Measurements from ENCODE around the gene CDK4. TPM values are rescaled to one million over a fixed set of nuclear protein-coding genes. Genes with fewer than 3 reads are reported as not detected.
"Not testable (repeated sequence)": the region's sequence is repeated elsewhere in the genome, so short reads cannot be mapped to it uniquely, and the experiment has no call there.

Gene CDK4
- total RNA-seq, 2 experiments from 2014 or later, result 84.4 to 104 TPM

GRCh38 chr12:57780284-57780897, 28.3 kb upstream of the CDK4 start:
- H3K4me1 Mint-ChIP-seq, result peaks cover 42% of the 10 kb centered on the region
- H3K27me3 Mint-ChIP-seq, result no peaks in the 10 kb centered on the region
- H3K27ac Mint-ChIP-seq, result peak overlapping the region; percentile 96
- DNase-seq, result no peak
- H3K36me3 Mint-ChIP-seq (ENCODE audit: low read depth), result peaks cover 5% of the 10 kb centered on the region
- peaks cover 3% of the 10 kb centered on the region for H3K9me3 Mint-ChIP-seq
- H3K4me3 Mint-ChIP-seq, result no peak overlapping the region
- ChIA-PET POLR2A (no interaction called here), CTCF (interaction anchor here (1.2 to 1.6 kb wide), 4 partner anchors 8 to 125 kb away, joined by 3 to 8 read pairs (median 3); partner anchors contain the start of genes EEF1AKMT3 and METTL1)

GRCh38 chr12:57779736-57780135, 27.6 kb upstream of the CDK4 start:
- no peak overlapping the region for H3K4me3 Mint-ChIP-seq

GRCh38 chr12:57777911-57778310, 25.8 kb upstream of the CDK4 start:
- Mint-ChIP-seq H3K9me3 (peaks cover 3% of the 10 kb centered on the region), H3K4me3 (no peak overlapping the region), H3K4me1 (peaks cover 41% of the 10 kb centered on the region), H3K36me3 (ENCODE audit: low read depth) (peaks cover 3% of the 10 kb centered on the region), H3K27me3 (no peaks in the 10 kb centered on the region), H3K27ac (no peak overlapping the region)
- ChIA-PET POLR2A (no interaction called here), CTCF (interaction anchor here (0.7 to 1.0 kb wide), 3 partner anchors 9 to 128 kb away, joined by 3 to 4 read pairs (median 3); no protein-coding TSS in a partner anchor)
- DNase-seq, result no peak

More at GRCh38 chr12:57779736-57780135, 27.6 kb upstream of the CDK4 start:
- CTCF ChIA-PET, result interaction anchor here (0.7 to 1.2 kb wide), 3 partner anchors 23 to 126 kb away, joined by 3 read pairs; no protein-coding TSS in a partner anchor
- DNase-seq, result no peak
- peaks cover 5% of the 10 kb centered on the region for H3K36me3 Mint-ChIP-seq (ENCODE audit: low read depth)
- peak overlapping the region; percentile 7 for H3K27ac Mint-ChIP-seq
- no peaks in the 10 kb centered on the region for H3K27me3 Mint-ChIP-seq
- POLR2A ChIA-PET, result no interaction called here
- peaks cover 3% of the 10 kb centered on the region for H3K9me3 Mint-ChIP-seq
- peaks cover 42% of the 10 kb centered on the region for H3K4me1 Mint-ChIP-seq

- no peak overlapping the region for H3K4me3 Mint-ChIP-seq
- H3K27me3 Mint-ChIP-seq, result no peaks in the 10 kb centered on the region
- POLR2A ChIA-PET, result no interaction called here
- DNase-seq, result no peak
- H3K27ac Mint-ChIP-seq, result no peak overlapping the region
- peaks cover 3% of the 10 kb centered on the region for H3K36me3 Mint-ChIP-seq (ENCODE audit: low read depth)
- CTCF ChIA-PET, result interaction anchor here (0.6 to 1.3 kb wide), 3 partner anchors 10 to 128 kb away, joined by 3 to 5 read pairs (median 4); partner anchors contain the start of gene CYP27B1
- peaks cover 3% of the 10 kb centered on the region for H3K9me3 Mint-ChIP-seq
- H3K4me1 Mint-ChIP-seq, result peaks cover 37% of the 10 kb centered on the region
These were observed 25.3 kb upstream of the CDK4 start for GRCh38 chr12:57777367-57777766.

- Mint-ChIP-seq H3K36me3 (ENCODE audit: low read depth) (peaks cover 9% of the 10 kb centered on the region), H3K4me3 (no peak overlapping the region), H3K27ac (no peak overlapping the region), H3K4me1 (peaks cover 33% of the 10 kb centered on the region), H3K9me3 (no peaks in the 10 kb centered on the region), H3K27me3 (no peaks in the 10 kb centered on the region)
- no peak for DNase-seq
- ChIA-PET POLR2A (no interaction called here), CTCF (interaction anchor here (1.3 kb wide), 1 partner anchor 9 kb away, joined by 5 read pairs; the partner anchor contains the start of gene CYP27B1)
These were observed 24.1 kb upstream of the CDK4 start for GRCh38 chr12:57776247-57776587.

GRCh38 chr12:57775563-57776246, 23.6 kb upstream of the CDK4 start:
- Mint-ChIP-seq H3K27ac (no peak overlapping the region), H3K9me3 (no peaks in the 10 kb centered on the region), H3K27me3 (no peaks in the 10 kb centered on the region), H3K4me1 (peaks cover 31% of the 10 kb centered on the region), H3K4me3 (no peak overlapping the region), H3K36me3 (ENCODE audit: low read depth) (peaks cover 9% of the 10 kb centered on the region)
- DNase-seq, result no peak
- POLR2A ChIA-PET, result no interaction called here
- CTCF ChIA-PET, result interaction anchor here (1.1 to 1.3 kb wide), 3 partner anchors 8 to 19 kb away, joined by 3 to 5 read pairs (median 3); partner anchors contain the start of gene CYP27B1

GRCh38 chr12:57775044-57775443, 22.9 kb upstream of the CDK4 start:
- no peak overlapping the region for H3K4me3 Mint-ChIP-seq
- H3K36me3 Mint-ChIP-seq (ENCODE audit: low read depth), result peaks cover 9% of the 10 kb centered on the region
- no peaks in the 10 kb centered on the region for H3K9me3 Mint-ChIP-seq
- DNase-seq, result no peak
- H3K27ac Mint-ChIP-seq, result no peak overlapping the region
- no peaks in the 10 kb centered on the region for H3K27me3 Mint-ChIP-seq
- ChIA-PET CTCF (interaction anchor here (0.6 to 1.3 kb wide), 4 partner anchors 8 to 153 kb away, joined by 3 to 6 read pairs (median 4); partner anchors contain the start of gene TSFM), POLR2A (no interaction called here)
- peaks cover 30% of the 10 kb centered on the region for H3K4me1 Mint-ChIP-seq

GRCh38 chr12:57774634-57775033, 22.5 kb upstream of the CDK4 start:
- H3K9me3 Mint-ChIP-seq, H3K27me3 Mint-ChIP-seq, H3K27ac Mint-ChIP-seq, H3K4me3 Mint-ChIP-seq, POLR2A ChIA-PET, DNase-seq: not testable (repeated sequence)
- H3K4me1 Mint-ChIP-seq, result peaks cover 30% of the 10 kb centered on the region
- CTCF ChIA-PET, result interaction anchor here (0.6 to 1.3 kb wide), 5 partner anchors 8 to 153 kb away, joined by 3 to 6 read pairs (median 3); partner anchors contain the start of gene TSFM
- peaks cover 12% of the 10 kb centered on the region for H3K36me3 Mint-ChIP-seq (ENCODE audit: low read depth)

GRCh38 chr12:57772429-57773322, 20.6 kb upstream of the CDK4 start, which contains the start of gene EEF1AKMT3:
Gene EEF1AKMT3 (plus strand): TSS chr12:57772614. CDS start chr12:57772725, 111 bp downstream.
- no peaks in the 10 kb centered on the region for H3K27me3 Mint-ChIP-seq
- H3K36me3 Mint-ChIP-seq (ENCODE audit: low read depth), result peaks cover 18% of the 10 kb centered on the region
- H3K27ac Mint-ChIP-seq, result peak within 1 kb of the TSS; percentile 97
- H3K4me3 Mint-ChIP-seq, result peak within 1 kb of the TSS; percentile 94
- ChIA-PET POLR2A (interaction anchor here (0.5 kb wide), 1 partner anchor 639 kb away, joined by 5 read pairs; no protein-coding TSS in a partner anchor), CTCF (interaction anchor here (0.6 to 1.5 kb wide), 5 partner anchors 8 to 221 kb away, joined by 3 to 8 read pairs (median 5); partner anchors contain the start of gene TSFM)
- no peaks in the 10 kb centered on the region for H3K9me3 Mint-ChIP-seq
- H3K4me1 Mint-ChIP-seq, result peaks cover 28% of the 10 kb centered on the region
- DNase-seq, result peak; percentile 44

GRCh38 chr12:57771873-57772428, 19.8 kb upstream of the CDK4 start, which contains the start of gene METTL1:
Gene METTL1 (minus strand): TSS chr12:57772105. CDS start chr12:57772083, 22 bp downstream.
- Mint-ChIP-seq H3K4me1 (peaks cover 28% of the 10 kb centered on the region), H3K36me3 (ENCODE audit: low read depth) (peaks cover 18% of the 10 kb centered on the region), H3K27me3 (no peaks in the 10 kb centered on the region), H3K4me3 (peak within 1 kb of the TSS; percentile 94), H3K9me3 (no peaks in the 10 kb centered on the region), H3K27ac (peak within 1 kb of the TSS; percentile 97)
- ChIA-PET CTCF (interaction anchor here (0.9 to 1.5 kb wide), 4 partner anchors 9 to 15 kb away, joined by 5 to 8 read pairs (median 5); partner anchors contain the start of gene TSFM), POLR2A (no interaction called here)
- DNase-seq, result peak; percentile 95

GRCh38 chr12:57771236-57771872, 19.2 kb upstream of the CDK4 start:
- Mint-ChIP-seq H3K27me3 (peaks cover 3% of the 10 kb centered on the region), H3K4me1 (peaks cover 34% of the 10 kb centered on the region), H3K36me3 (ENCODE audit: low read depth) (peaks cover 18% of the 10 kb centered on the region), H3K9me3 (no peaks in the 10 kb centered on the region), H3K4me3 (peak overlapping the region; percentile 94), H3K27ac (peak overlapping the region; percentile 97)
- CTCF ChIA-PET, result interaction anchor here (0.9 to 1.5 kb wide), 5 partner anchors 9 to 15 kb away, joined by 5 to 8 read pairs (median 5); partner anchors contain the start of gene TSFM
- POLR2A ChIA-PET, result no interaction called here
- DNase-seq, result peak; percentile 89
